SK-N-SH treated with all-trans-retinoic acid at 6 μM for 48 hours (cell line): ENCODE data around the gene ASAP2.

ENCODE experiments used
- ATAC-seq: fragments of 200-7000 bp; cut with Tn5 transposase; 3 replicates; pipeline ENCODE4 v1.9.1; 2020; ENCODE audit warnings: mild to moderate bottlenecking, moderate library complexity
- ARNTL ChIP-seq: fragments of 450-650 bp; formaldehyde crosslinking; IDR thresholded peaks from 2 replicates; pipeline ENCODE4 v1.5.0; 2020; ENCODE audit warnings: low read depth, mild to moderate bottlenecking, moderate library complexity, borderline replicate concordance
- CSDC2 ChIP-seq: fragments of 250-450 bp; sonication (Bioruptor Pico); IDR thresholded peaks from 2 replicates; pipeline ENCODE4 v1.5.0; 2020; ENCODE audit warnings: mild to moderate bottlenecking, moderate library complexity
- GLIS3 ChIP-seq: fragments of 250-450 bp; sonication (Bioruptor Pico); IDR thresholded peaks from 2 replicates; pipeline ENCODE4 v1.5.0; 2020; ENCODE audit warnings: mild to moderate bottlenecking, moderate library complexity
- ISL1 ChIP-seq: fragments of 250-450 bp; sonication (Bioruptor Pico); IDR thresholded peaks from 2 replicates; pipeline ENCODE4 v2.1.2; 2022; ENCODE audit warnings: mild to moderate bottlenecking, moderate library complexity
- OSR1 ChIP-seq: fragments of 250-450 bp; sonication (Bioruptor Pico); IDR thresholded peaks from 2 replicates; pipeline ENCODE4 v1.8.0; 2022; ENCODE audit warnings: moderate library complexity, mild to moderate bottlenecking, inconsistent platforms
- PPARA ChIP-seq: fragments of 250-450 bp; sonication (Bioruptor Pico); IDR thresholded peaks from 2 replicates; pipeline ENCODE4 v1.5.0; 2020; ENCODE audit warnings: mild to moderate bottlenecking, borderline replicate concordance
- SNAI2 ChIP-seq: fragments of 250-450 bp; sonication (Bioruptor Pico); IDR thresholded peaks from 2 replicates; pipeline ENCODE4 v1.5.0; 2020; ENCODE audit warnings: mild to moderate bottlenecking, moderate library complexity
- TCF4 ChIP-seq: fragments of 250-450 bp; sonication (Bioruptor Pico); IDR thresholded peaks from 2 replicates; pipeline ENCODE4 v1.8.0; 2021; ENCODE audit warnings: mild to moderate bottlenecking, moderate library complexity, borderline replicate concordance
- TOX ChIP-seq: fragments of 250-450 bp; sonication (Bioruptor Pico); IDR thresholded peaks from 2 replicates; pipeline ENCODE4 v1.8.0; 2021; ENCODE audit warnings: mild to moderate bottlenecking, moderate library complexity, borderline replicate concordance
- ZC3H10 ChIP-seq: fragments of 250-450 bp; sonication (Bioruptor Pico); IDR thresholded peaks from 2 replicates; pipeline ENCODE4 v1.5.1; 2021; ENCODE audit warnings: mild to moderate bottlenecking, moderate library complexity
- ZFP3 ChIP-seq: fragments of 250-450 bp; sonication (Bioruptor Pico); IDR thresholded peaks from 2 replicates; pipeline ENCODE4 v1.5.0; 2020; ENCODE audit warnings: mild to moderate bottlenecking, moderate library complexity
- ZFP30 ChIP-seq: fragments of 450-650 bp; formaldehyde crosslinking; IDR thresholded peaks from 2 replicates; pipeline ENCODE4 v1.5.0; 2022; ENCODE audit warnings: mild to moderate bottlenecking, moderate library complexity
- ZNF565 ChIP-seq: fragments of 450-650 bp; formaldehyde crosslinking; conservative IDR thresholded peaks from 2 replicates; pipeline ENCODE4 v1.5.0; 2020; ENCODE audit warnings: low read depth, mild to moderate bottlenecking, moderate library complexity
- ZNF70 ChIP-seq: fragments of 450-650 bp; formaldehyde crosslinking; IDR thresholded peaks from 2 replicates; pipeline ENCODE4 v1.5.0; 2020; ENCODE audit warnings: mild to moderate bottlenecking, moderate library complexity
- ZNF8 ChIP-seq: fragments of 450-650 bp; formaldehyde crosslinking; IDR thresholded peaks from 2 replicates; pipeline ENCODE4 v1.5.0; 2020; ENCODE audit warnings: mild to moderate bottlenecking, moderate library complexity
- TF ChIP-seq, protein P1 (sequence below): fragments of 250-450 bp; sonication (Bioruptor Pico); IDR thresholded peaks from 2 replicates; pipeline ENCODE4 v1.5.1; 2020; ENCODE audit warnings: low read depth, mild to moderate bottlenecking, moderate library complexity
- TF ChIP-seq, protein P2 (sequence below): fragments of 250-450 bp; sonication (Bioruptor Pico); IDR thresholded peaks from 2 replicates; pipeline ENCODE4 v1.8.0; 2020; ENCODE audit warnings: mild to moderate bottlenecking, moderate library complexity, borderline replicate concordance
- TF ChIP-seq, protein P3 (sequence below): fragments of 250-450 bp; sonication (Bioruptor Pico); IDR thresholded peaks from 2 replicates; pipeline ENCODE4 v1.8.0; 2021; ENCODE audit warnings: low read depth, mild to moderate bottlenecking, moderate library complexity, borderline replicate concordance
- TF ChIP-seq, protein P4 (sequence below): fragments of 250-450 bp; sonication (Bioruptor Pico); IDR thresholded peaks from 2 replicates; pipeline ENCODE4 v1.5.1; 2021; ENCODE audit warnings: mild to moderate bottlenecking, moderate library complexity
- TF ChIP-seq, protein P5 (sequence below): fragments of 250-450 bp; sonication (Bioruptor Pico); IDR thresholded peaks from 2 replicates; pipeline ENCODE4 v1.5.0; 2020; ENCODE audit warnings: mild to moderate bottlenecking, moderate library complexity

The ASAP2 gene

DNA sequence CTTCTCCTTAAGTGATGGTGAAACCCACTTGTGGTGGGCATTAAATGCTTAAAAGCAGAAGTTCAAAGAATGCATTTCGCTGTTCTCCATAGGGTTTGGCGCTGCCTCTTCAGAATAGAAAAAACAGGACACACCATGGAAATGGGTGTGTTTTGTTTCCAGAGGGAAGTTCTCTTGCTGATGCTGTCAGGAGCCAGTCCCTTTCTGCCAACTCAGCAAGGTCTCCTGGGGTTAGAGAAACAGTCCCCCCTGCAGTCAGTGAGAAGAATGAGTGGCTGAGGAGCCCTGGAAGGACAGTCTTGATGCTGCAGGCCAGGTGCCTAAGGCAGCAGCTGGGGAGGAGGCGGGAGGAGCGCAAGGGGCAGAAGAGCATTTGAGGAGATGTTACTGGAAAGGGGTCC lies 37.8 kb upstream of the ASAP2 start (continued):
- TF ChIP-seq ZC3H10 (no peak), ZFP3 (CRISPR knock-in tag) (no peak)

DNA sequence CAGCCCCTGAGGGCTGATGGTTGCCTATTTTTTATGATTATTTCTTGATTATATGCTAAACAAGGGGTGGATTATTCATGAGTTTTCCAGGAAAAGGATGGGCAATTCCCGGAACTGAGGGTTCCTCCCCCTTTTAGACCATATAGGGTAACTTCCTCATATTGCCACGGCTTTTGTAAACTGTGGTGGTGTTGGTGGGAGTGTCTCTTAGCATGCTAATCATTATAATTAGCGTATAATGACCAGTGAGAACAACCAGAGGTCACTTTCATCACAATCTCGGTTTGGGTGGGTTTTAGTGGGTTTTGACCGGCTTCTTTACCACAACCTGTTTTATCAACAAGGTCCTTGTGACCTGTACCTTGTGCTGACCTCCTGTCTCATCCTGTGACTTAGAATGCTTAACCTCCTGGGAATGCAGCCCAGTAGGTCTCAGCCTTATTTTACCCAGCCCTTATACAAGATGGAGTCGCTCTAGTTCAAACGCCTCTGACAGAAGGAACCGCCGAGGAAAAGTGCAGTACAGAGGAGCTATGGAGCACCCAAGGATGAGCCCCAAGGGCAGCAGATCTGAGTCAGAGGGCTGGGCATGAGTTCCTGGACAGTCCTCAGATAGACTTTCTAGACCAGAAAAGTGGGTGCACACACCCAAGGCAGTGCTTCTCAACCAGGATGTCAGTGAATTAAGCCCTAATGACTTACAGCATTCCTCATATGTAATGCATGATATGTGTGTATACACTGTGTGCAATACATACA lies 37.1 kb upstream of the ASAP2 start:
- ATAC-seq, result no peak
- TF ChIP-seq ZNF8 (CRISPR knock-in tag) (no peak), GLIS3 (CRISPR knock-in tag) (no peak), TCF4 (CRISPR knock-in tag) (no peak), TOX (CRISPR knock-in tag) (no peak), ISL1 (CRISPR knock-in tag) (no peak), ZNF565 (CRISPR knock-in tag) (no peak), ZFP3 (CRISPR knock-in tag) (no peak), ZC3H10 (no peak), ZFP30 (CRISPR knock-in tag) (no peak), PPARA (no peak), CSDC2 (no peak), SNAI2 (CRISPR knock-in tag) (no peak), OSR1 (CRISPR knock-in tag) (no peak)
- TF ChIP-seq, protein P1, sequence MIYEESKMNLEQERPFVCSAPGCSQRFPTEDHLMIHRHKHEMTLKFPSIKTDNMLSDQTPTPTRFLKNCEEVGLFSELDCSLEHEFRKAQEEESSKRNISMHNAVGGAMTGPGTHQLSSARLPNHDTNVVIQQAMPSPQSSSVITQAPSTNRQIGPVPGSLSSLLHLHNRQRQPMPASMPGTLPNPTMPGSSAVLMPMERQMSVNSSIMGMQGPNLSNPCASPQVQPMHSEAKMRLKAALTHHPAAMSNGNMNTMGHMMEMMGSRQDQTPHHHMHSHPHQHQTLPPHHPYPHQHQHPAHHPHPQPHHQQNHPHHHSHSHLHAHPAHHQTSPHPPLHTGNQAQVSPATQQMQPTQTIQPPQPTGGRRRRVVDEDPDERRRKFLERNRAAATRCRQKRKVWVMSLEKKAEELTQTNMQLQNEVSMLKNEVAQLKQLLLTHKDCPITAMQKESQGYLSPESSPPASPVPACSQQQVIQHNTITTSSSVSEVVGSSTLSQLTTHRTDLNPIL (CRISPR knock-in tag), result no peak
- TF ChIP-seq, protein P2, sequence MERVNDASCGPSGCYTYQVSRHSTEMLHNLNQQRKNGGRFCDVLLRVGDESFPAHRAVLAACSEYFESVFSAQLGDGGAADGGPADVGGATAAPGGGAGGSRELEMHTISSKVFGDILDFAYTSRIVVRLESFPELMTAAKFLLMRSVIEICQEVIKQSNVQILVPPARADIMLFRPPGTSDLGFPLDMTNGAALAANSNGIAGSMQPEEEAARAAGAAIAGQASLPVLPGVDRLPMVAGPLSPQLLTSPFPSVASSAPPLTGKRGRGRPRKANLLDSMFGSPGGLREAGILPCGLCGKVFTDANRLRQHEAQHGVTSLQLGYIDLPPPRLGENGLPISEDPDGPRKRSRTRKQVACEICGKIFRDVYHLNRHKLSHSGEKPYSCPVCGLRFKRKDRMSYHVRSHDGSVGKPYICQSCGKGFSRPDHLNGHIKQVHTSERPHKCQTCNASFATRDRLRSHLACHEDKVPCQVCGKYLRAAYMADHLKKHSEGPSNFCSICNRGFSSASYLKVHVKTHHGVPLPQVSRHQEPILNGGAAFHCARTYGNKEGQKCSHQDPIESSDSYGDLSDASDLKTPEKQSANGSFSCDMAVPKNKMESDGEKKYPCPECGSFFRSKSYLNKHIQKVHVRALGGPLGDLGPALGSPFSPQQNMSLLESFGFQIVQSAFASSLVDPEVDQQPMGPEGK (CRISPR knock-in tag), result no peak
- TF ChIP-seq, protein P3, sequence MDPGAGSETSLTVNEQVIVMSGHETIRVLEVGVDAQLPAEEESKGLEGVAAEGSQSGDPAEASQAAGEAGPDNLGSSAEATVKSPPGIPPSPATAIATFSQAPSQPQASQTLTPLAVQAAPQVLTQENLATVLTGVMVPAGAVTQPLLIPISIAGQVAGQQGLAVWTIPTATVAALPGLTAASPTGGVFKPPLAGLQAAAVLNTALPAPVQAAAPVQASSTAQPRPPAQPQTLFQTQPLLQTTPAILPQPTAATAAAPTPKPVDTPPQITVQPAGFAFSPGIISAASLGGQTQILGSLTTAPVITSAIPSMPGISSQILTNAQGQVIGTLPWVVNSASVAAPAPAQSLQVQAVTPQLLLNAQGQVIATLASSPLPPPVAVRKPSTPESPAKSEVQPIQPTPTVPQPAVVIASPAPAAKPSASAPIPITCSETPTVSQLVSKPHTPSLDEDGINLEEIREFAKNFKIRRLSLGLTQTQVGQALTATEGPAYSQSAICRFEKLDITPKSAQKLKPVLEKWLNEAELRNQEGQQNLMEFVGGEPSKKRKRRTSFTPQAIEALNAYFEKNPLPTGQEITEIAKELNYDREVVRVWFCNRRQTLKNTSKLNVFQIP, result no peak

DNA sequence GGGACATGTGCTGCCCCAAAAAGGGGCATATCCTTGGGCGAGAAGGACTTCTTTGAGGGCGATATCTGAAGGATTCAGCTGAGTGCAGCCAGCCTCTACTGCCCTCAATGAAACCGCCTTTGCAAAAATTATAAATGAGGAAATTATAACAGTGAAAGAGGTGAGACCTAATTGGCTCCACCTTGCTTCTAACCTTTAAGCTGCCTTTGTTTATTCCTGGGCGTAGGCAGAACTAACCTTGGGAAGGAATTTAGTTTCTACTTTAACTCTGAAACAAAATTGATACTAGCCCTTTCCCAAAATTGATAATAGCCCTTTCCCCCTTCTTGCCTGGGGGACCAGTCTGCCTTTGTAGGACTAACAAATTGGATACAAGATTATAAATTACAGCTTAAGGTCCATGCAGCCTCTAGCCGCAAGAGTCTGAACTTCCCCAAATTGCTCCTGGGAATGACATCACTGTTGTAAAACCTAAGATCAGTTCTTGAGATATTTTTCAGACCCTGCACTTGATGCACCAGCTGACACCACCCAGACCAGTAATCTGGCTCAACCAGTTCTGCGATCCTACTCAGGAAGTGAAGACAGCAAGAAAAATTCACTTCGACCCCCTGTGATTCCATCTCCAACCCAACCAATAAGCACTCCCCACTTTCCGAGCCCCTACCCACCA lies 36.0 kb upstream of the ASAP2 start:
- ATAC-seq, result no peak
- TF ChIP-seq ZFP3 (CRISPR knock-in tag), result no peak
- TF ChIP-seq ZNF8 (CRISPR knock-in tag), result no peak
- TF ChIP-seq PPARA, result no peak
- TF ChIP-seq, protein P4, sequence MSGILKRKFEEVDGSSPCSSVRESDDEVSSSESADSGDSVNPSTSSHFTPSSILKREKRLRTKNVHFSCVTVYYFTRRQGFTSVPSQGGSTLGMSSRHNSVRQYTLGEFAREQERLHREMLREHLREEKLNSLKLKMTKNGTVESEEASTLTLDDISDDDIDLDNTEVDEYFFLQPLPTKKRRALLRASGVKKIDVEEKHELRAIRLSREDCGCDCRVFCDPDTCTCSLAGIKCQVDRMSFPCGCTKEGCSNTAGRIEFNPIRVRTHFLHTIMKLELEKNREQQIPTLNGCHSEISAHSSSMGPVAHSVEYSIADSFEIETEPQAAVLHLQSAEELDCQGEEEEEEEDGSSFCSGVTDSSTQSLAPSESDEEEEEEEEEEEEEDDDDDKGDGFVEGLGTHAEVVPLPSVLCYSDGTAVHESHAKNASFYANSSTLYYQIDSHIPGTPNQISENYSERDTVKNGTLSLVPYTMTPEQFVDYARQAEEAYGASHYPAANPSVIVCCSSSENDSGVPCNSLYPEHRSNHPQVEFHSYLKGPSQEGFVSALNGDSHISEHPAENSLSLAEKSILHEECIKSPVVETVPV, result no peak
- TF ChIP-seq TOX (CRISPR knock-in tag), result no peak
- TF ChIP-seq, protein P2 (CRISPR knock-in tag), result no peak
- no peak for TF ChIP-seq OSR1 (CRISPR knock-in tag)
- TF ChIP-seq, protein P1 (CRISPR knock-in tag), result no peak
- TF ChIP-seq ZFP30 (CRISPR knock-in tag), result no peak
- no peak for TF ChIP-seq CSDC2
- no peak for TF ChIP-seq ARNTL (CRISPR knock-in tag)
- TF ChIP-seq ZNF70 (CRISPR knock-in tag), result no peak
- TF ChIP-seq, protein P5, sequence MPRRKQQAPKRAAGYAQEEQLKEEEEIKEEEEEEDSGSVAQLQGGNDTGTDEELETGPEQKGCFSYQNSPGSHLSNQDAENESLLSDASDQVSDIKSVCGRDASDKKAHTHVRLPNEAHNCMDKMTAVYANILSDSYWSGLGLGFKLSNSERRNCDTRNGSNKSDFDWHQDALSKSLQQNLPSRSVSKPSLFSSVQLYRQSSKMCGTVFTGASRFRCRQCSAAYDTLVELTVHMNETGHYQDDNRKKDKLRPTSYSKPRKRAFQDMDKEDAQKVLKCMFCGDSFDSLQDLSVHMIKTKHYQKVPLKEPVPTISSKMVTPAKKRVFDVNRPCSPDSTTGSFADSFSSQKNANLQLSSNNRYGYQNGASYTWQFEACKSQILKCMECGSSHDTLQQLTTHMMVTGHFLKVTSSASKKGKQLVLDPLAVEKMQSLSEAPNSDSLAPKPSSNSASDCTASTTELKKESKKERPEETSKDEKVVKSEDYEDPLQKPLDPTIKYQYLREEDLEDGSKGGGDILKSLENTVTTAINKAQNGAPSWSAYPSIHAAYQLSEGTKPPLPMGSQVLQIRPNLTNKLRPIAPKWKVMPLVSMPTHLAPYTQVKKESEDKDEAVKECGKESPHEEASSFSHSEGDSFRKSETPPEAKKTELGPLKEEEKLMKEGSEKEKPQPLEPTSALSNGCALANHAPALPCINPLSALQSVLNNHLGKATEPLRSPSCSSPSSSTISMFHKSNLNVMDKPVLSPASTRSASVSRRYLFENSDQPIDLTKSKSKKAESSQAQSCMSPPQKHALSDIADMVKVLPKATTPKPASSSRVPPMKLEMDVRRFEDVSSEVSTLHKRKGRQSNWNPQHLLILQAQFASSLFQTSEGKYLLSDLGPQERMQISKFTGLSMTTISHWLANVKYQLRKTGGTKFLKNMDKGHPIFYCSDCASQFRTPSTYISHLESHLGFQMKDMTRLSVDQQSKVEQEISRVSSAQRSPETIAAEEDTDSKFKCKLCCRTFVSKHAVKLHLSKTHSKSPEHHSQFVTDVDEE (CRISPR knock-in tag), result no peak
- TF ChIP-seq GLIS3 (CRISPR knock-in tag), result no peak
- TF ChIP-seq, protein P3, result no peak
- TF ChIP-seq, all 23 proteins: peak for 0
